ENCODE data around the gene STARD3NL. TPM values are rescaled to one million over a fixed set of nuclear protein-coding genes. Genes with fewer than 3 reads are reported as not detected.

Gene STARD3NL
- total and polyA plus RNA-seq, 10 of the 15 experiments (the other 5 are each of a cell fraction or from before 2014, with no cell fraction given) = 66.1 to 133 (median 85.7) TPM

DNA sequence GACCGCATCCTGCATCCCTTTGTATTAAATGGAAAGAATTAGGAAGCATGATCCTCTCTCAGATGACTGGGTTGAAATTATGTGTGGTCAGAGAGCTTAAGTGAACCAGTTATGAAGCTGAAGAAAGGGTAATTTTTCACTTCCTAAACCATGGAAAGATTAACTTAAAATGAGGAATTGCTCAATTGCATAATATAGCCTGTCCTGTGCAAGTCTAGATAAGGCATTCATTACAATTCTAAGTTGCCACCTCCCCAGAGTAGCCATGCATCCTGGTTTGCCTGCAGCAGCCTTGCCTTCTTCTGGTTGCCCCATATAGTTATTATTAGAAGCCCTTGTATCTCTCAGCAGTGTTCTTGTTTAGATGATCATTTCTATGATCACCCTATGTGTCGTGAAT lies 45.3 kb downstream of the STARD3NL start:
- ChIA-PET RAD21 (ENCODE audit: unreplicated experiment) (interaction anchor here (0.7 to 10.5 kb wide), 14 partner anchors 14 to 322 kb away, joined by 3 to 229 read pairs (median 5); no protein-coding TSS in a partner anchor), SMC1A (ENCODE audit: uncharacterized antibody, unreplicated experiment) (interaction anchor here (0.6 to 10.3 kb wide), 33 partner anchors 10 to 322 kb away, joined by 3 to 289 read pairs (median 5); no protein-coding TSS in a partner anchor), POLR2A (interaction anchor here (0.6 kb wide), 1 partner anchor 1747 kb away, joined by 5 read pairs; no protein-coding TSS in a partner anchor), CTCF (interaction anchor here (0.6 to 10.3 kb wide), 35 partner anchors 9 to 322 kb away, joined by 3 to 430 read pairs (median 6); partner anchors contain the start of genes EPDR1, SFRP4 and TARP)
- Histone ChIP-seq H3K27me3 (replicated peaks in 1 of 2; ENCODE audit: control insufficient read depth in 2 of 2, insufficient read depth in 2 of 2, low read length in 1 of 2) (no peaks in the 10 kb centered on the region), H4K20me1 (ENCODE audit: control insufficient read depth, insufficient read depth) (no peaks in the 10 kb centered on the region), H3K9me3 (replicated peaks; ENCODE audit: control insufficient read depth, insufficient read depth, low read length) (no peaks in the 10 kb centered on the region), H3K27ac (ENCODE audit: control insufficient read depth, insufficient read depth) (no peak overlapping the region), H3K79me2 (ENCODE audit: control insufficient read depth, insufficient read depth, low read length) (no peaks in the 10 kb centered on the region), H3K36me3 (ENCODE audit: control insufficient read depth in 2 of 2, insufficient read depth in 2 of 2, low read length in 1 of 2) (peaks cover 13 to 46% of the 10 kb centered on the region in 2 experiments), H2AFZ (ENCODE audit: control insufficient read depth, low read depth, low read length) (no peak overlapping the region), H3K9ac (ENCODE audit: control insufficient read depth, insufficient read depth, low read length) (no peak overlapping the region), H3K4me1 (ENCODE audit: control insufficient read depth, insufficient read depth, low read length) (no peaks in the 10 kb centered on the region), H3K4me2 (ENCODE audit: control insufficient read depth, insufficient read depth) (no peak overlapping the region), H3K4me3 (no peak overlapping the region)
- no TSS peak for BruUV-seq (replicated peaks)
- intact Hi-C loops (cut with micrococcal nuclease; ENCODE audit: unreplicated experiment) (loop anchor here (5.0 kb wide), 2 partner anchors 306 to 321 kb away; partner anchors contain the start of gene SFRP4), in situ Hi-C loops (cut with MboI) (loop anchor here (5.0 to 25.0 kb wide), 3 partner anchors 114 to 321 kb away; no protein-coding TSS in a partner anchor)
- TF ChIP-seq RUNX3 (IDR thresholded peaks at IDR 0.05; ENCODE audit: low read length) (no peak), ASH2L (IDR thresholded peaks at IDR 0.05; ENCODE audit: borderline replicate concordance, low read depth) (no peak), PML (IDR thresholded peaks at IDR 0.05; ENCODE audit: low read length) (no peak), POU2F2 (IDR thresholded peaks at IDR 0.05; ENCODE audit: borderline replicate concordance, low read depth, low read length) (no peak), HDAC6 (IDR thresholded peaks at IDR 0.05; ENCODE audit: unreplicated experiment) (no peak)
- WGBS (ENCODE audit: insufficient coverage, insufficient replicate concordance, low lambda C conversion rate, missing lambda C conversion rate) = 91% methylated on average over 2 of the region's 2 CpGs
- no peak for ATAC-seq
- no peak for DNase-seq (ENCODE audit: low read depth, low spot score)
- no peak for FAIRE-seq

DNA sequence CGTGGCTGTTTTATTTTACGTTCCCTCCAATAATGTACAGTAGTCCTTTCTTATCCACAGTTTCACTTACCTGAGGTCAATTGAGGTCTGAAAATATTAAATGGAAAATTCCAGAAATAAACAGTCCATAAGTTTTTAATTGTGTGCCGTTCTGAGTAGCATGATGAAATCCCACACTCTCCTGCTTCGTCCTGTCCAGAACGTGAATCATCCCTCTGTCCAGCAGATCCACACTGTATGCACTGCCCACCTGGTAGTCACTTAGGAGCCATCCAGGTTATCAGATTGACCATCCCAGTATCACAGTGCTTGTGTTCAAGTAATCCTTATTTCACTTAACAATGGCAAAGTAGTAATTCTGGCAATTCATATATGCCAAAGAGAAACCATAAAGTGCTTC lies 46.3 kb downstream of the STARD3NL start:
- ChIA-PET CTCF (interaction anchor here (2.5 to 10.3 kb wide), 6 partner anchors 13 to 323 kb away, joined by 20 to 430 read pairs (median 139); partner anchors contain the start of gene SFRP4), POLR2A (no interaction called here), SMC1A (ENCODE audit: uncharacterized antibody, unreplicated experiment) (interaction anchor here (3.5 to 10.3 kb wide), 4 partner anchors 9 to 115 kb away, joined by 20 to 289 read pairs (median 134); no protein-coding TSS in a partner anchor), RAD21 (ENCODE audit: unreplicated experiment) (interaction anchor here (1.0 to 10.5 kb wide), 5 partner anchors 9 to 116 kb away, joined by 3 to 229 read pairs (median 22); no protein-coding TSS in a partner anchor)
- ATAC-seq (no peak), DNase-seq (ENCODE audit: low read depth, low spot score) (no peak), FAIRE-seq (no peak)
- 98% methylated on average over 5 of the region's 5 CpGs for WGBS (ENCODE audit: insufficient coverage, insufficient replicate concordance, low lambda C conversion rate, missing lambda C conversion rate)
- Histone ChIP-seq H3K9me3 (replicated peaks; ENCODE audit: control insufficient read depth, insufficient read depth, low read length) (no peaks in the 10 kb centered on the region), H3K36me3 (ENCODE audit: control insufficient read depth in 2 of 2, insufficient read depth in 2 of 2, low read length in 1 of 2) (peaks cover 13 to 49% of the 10 kb centered on the region in 2 experiments), H3K9ac (ENCODE audit: control insufficient read depth, insufficient read depth, low read length) (no peak overlapping the region), H3K4me2 (ENCODE audit: control insufficient read depth, insufficient read depth) (no peak overlapping the region), H3K27me3 (replicated peaks in 1 of 2; ENCODE audit: control insufficient read depth in 2 of 2, insufficient read depth in 2 of 2, low read length in 1 of 2) (no peaks in the 10 kb centered on the region), H3K4me3 (no peak overlapping the region), H2AFZ (ENCODE audit: control insufficient read depth, low read depth, low read length) (no peak overlapping the region), H4K20me1 (ENCODE audit: control insufficient read depth, insufficient read depth) (no peaks in the 10 kb centered on the region), H3K4me1 (ENCODE audit: control insufficient read depth, insufficient read depth, low read length) (no peaks in the 10 kb centered on the region), H3K79me2 (ENCODE audit: control insufficient read depth, insufficient read depth, low read length) (no peaks in the 10 kb centered on the region), H3K27ac (ENCODE audit: control insufficient read depth, insufficient read depth) (no peak overlapping the region)
- in situ Hi-C loops (cut with MboI) (loop anchor here (5.0 to 25.0 kb wide), 3 partner anchors 113 to 322 kb away; no protein-coding TSS in a partner anchor), intact Hi-C loops (cut with micrococcal nuclease; ENCODE audit: unreplicated experiment) (loop anchor here (2.0 to 5.0 kb wide), 3 partner anchors 94 to 322 kb away; partner anchors contain the start of gene SFRP4)
- TF ChIP-seq ZNF217 (IDR thresholded peaks at IDR 0.05) = no peak
- no peak for TF ChIP-seq RFX5 (IDR thresholded peaks at IDR 0.05; ENCODE audit: low read depth, low read length)
- no peak for TF ChIP-seq ZNF384 (IDR thresholded peaks at IDR 0.05; ENCODE audit: borderline replicate concordance, low read depth, low read length)
- no peak for TF ChIP-seq ZSCAN29 (IDR thresholded peaks at IDR 0.05)
- TF ChIP-seq EGR1 (IDR thresholded peaks at IDR 0.05; ENCODE audit: borderline replicate concordance in 1 of 2, low read depth in 2 of 2, low read length in 2 of 2) = no peak
- TF ChIP-seq ZNF274 (IDR thresholded peaks at IDR 0.05; ENCODE audit: insufficient read depth, insufficient read length) = no peak
- TF ChIP-seq HDAC6 (IDR thresholded peaks at IDR 0.05; ENCODE audit: unreplicated experiment) = no peak
- no peak for TF ChIP-seq IKZF1 (conservative IDR thresholded peaks at IDR 0.05)
- TF ChIP-seq SMC3 (IDR thresholded peaks at IDR 0.05; ENCODE audit: borderline replicate concordance, low read length) = no peak
- no peak for TF ChIP-seq FOXM1 (IDR thresholded peaks at IDR 0.05; ENCODE audit: low read depth, low read length)
- TF ChIP-seq, protein P1, sequence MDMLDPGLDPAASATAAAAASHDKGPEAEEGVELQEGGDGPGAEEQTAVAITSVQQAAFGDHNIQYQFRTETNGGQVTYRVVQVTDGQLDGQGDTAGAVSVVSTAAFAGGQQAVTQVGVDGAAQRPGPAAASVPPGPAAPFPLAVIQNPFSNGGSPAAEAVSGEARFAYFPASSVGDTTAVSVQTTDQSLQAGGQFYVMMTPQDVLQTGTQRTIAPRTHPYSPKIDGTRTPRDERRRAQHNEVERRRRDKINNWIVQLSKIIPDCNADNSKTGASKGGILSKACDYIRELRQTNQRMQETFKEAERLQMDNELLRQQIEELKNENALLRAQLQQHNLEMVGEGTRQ (IDR thresholded peaks at IDR 0.05; ENCODE audit: borderline replicate concordance, low read depth, low read length) = no peak
- TF ChIP-seq FOS (IDR thresholded peaks at IDR 0.05; ENCODE audit: borderline replicate concordance, extremely low read depth, insufficient read length) = no peak
- no peak for TF ChIP-seq KAT2A (conservative IDR thresholded peaks at IDR 0.05; ENCODE audit: control insufficient read depth, low read depth, low read length)
- no TSS peak for BruUV-seq (replicated peaks)
